NCI-H2196 treated with DMSO at 0.1 percent for 48 hours (cell line): ENCODE results near the gene XRCC6.
"Not testable (repeated sequence)": the region's sequence is repeated elsewhere in the genome, so short reads cannot be mapped to it uniquely, and the experiment has no call there.

ENCODE experiments used
- DNase-seq: peaks from one replicate; lab custom pipeline; 2025; ENCODE audit not compliant: unreplicated experiment; lab: John Stamatoyannopoulos, UW

XRCC6 gene

GRCh38 chr22:41598081-41598480 is 23.0 kb upstream of the XRCC6 start:
- DNase-seq, result no peak

DNA sequence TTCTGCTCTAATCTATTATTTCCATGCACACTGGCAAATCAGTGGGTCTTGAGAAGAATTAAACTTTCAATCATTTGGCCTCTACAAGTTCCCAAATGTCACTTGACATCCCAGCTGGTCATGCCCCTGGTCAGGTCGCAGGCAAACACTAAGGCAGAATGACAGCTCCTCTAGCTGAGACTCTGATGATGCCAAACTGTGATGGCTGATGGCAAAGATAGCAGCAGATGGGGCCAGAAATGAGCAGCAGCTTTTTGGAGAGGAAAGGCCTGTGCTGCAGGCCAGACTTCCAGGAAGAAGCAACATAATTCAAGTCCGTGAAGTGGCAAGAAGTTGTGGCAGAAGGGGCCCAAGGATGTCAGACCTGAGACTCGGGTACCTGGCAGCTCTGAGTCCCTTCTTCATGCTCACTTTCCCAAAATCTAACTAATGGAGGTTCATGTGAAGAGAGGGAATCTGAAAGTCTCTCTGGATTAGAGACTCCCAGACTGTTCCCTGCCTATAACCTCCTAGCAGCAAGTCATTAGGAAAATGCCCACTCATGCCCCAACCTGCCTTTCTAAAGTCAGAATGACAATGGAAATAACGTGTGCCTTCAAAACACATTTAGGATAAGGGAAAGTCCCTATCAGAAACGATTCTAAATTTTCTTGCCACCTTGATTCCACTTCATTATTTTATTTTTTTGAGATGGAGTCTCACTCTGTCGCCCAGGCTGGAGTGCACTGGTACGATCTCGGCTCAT is 22.0 kb upstream of the XRCC6 start:
- no peak for DNase-seq

DNA sequence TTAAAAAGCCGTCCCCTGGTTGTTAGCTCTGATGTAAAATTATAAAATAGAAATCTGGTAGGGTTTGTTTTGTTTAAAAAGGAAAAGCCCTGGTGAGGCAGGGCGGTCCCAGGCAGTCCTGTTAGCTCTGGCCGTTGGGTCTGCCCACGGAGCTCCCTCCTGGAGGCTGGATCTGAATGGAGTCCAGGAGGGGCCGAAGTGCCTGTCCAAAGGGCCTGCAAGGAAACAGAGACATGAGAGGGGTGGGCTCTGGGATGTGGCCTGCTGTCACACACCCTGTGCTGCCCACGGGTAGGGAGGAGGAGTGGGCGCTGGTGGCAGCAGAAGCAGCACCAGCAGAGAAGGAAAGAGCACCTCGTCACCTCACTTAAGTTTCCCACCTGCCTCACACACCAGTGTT is 20.1 kb upstream of the XRCC6 start:
- no peak for DNase-seq

DNA sequence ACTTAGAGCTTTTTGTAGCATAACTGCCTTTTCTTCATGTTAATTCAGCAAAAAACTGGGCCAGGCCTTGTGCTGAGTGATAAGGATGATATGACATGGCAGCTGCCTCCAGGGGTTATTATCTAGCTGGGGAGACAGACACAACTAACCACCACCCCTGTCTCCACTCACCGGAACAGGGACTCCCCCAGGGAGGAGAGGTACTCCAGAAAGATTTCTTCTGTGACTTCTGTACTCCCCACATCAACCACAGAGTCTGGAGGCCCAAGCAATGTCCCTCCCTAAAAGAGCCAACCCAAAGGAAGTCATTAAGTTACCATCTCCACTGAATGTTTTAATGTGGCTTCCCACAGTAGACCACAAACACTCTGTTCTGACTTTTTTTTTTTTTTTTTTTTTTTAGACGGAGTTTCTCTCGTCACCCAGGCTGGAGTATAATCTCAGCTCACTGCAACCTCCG is 17.2 kb upstream of the XRCC6 start:
- no peak for DNase-seq

GRCh38 chr22:41608386-41608785 is 12.7 kb upstream of the XRCC6 start:
- DNase-seq, result no peak

GRCh38 chr22:41612603-41613306 is 8.3 kb upstream of the XRCC6 start:
- DNase-seq, result no peak

GRCh38 chr22:41613456-41613855 is 7.6 kb upstream of the XRCC6 start:
- DNase-seq, result no peak

GRCh38 chr22:41619979-41620588 is 1.0 kb upstream of the XRCC6 start:
- no peak for DNase-seq

- DNase-seq, result no peak
Observed at GRCh38 chr22:41620589-41621098, 451 bp upstream of the XRCC6 start, which contains the start of gene DESI1. TSS of gene DESI1 (minus strand) at chr22:41621043. CDS start at chr22:41620839, 204 bp downstream.

GRCh38 chr22:41621911-41622179 is 750 bp downstream of the XRCC6 start:
- no peak for DNase-seq

- DNase-seq, result no peak
Observed at GRCh38 chr22:41625577-41625976, 4.5 kb downstream of the XRCC6 start.

- DNase-seq, result not testable (repeated sequence)
Observed at GRCh38 chr22:41631115-41631514, 10.0 kb downstream of the XRCC6 start.

- not testable (repeated sequence) for DNase-seq
Observed at GRCh38 chr22:41631615-41632014, 10.5 kb downstream of the XRCC6 start.

- DNase-seq, result not testable (repeated sequence)
Observed at GRCh38 chr22:41634610-41635009, 13.5 kb downstream of the XRCC6 start.

DNA sequence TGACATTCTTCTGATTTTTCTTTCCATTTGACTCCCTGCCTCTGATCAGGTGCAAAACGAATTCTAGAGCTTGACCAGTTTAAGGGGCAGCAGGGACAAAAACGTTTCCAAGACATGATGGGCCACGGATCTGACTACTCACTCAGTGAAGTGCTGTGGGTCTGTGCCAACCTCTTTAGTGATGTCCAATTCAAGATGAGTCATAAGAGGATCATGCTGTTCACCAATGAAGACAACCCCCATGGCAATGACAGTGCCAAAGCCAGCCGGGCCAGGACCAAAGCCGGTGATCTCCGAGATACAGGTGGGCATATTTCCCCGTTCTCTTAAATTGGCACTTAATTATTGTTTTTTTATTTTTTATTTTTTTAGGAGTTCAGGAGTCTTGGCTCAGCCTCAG is 15.4 kb downstream of the XRCC6 start:
- DNase-seq, result no peak

DNA sequence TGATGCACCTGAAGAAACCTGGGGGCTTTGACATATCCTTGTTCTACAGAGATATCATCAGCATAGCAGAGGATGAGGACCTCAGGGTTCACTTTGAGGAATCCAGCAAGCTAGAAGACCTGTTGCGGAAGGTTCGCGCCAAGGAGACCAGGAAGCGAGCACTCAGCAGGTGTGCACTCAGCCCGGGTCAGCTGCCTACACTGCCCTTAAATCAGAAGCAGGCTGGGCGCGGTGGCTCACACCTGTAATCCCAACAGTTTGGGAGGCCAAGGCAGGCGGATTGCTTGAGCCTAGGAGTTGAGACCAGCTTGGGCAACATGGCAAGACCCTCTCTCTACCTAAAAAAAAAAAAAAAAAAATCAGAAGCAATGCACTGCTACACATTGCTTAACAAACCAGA is 16.5 kb downstream of the XRCC6 start:
- DNase-seq, result not testable (repeated sequence)

- DNase-seq, result no peak
Observed at GRCh38 chr22:41638124-41638523, 17.0 kb downstream of the XRCC6 start.

GRCh38 chr22:41638748-41639147 is 17.7 kb downstream of the XRCC6 start:
- DNase-seq, result no peak

- DNase-seq, result no peak
Observed at GRCh38 chr22:41641854-41642253, 20.8 kb downstream of the XRCC6 start.

GRCh38 chr22:41642331-41643110 is 21.4 kb downstream of the XRCC6 start:
- DNase-seq, result no peak

DNA sequence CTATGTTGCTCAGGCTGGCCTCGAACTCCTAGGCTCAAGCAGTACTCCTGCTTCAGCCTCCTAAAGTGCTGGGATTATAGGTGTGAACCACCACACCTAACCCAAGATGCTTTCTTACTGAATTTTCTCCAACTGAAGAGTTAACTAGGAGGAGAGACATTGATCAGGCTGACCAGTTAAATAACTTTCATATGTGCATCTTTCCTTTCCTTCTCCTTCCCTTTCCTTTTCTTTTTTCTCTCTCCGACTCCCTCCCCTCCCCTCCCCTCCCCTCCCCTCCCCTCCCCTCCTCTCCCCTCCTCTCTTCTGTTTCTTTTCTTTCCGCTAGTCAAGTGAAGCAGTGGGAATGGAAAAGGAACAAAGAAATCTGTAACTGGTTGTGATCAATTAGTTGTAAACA is 26.7 kb downstream of the XRCC6 start:
- no peak for DNase-seq
